Activated CD4-positive, CD25-positive, alpha-beta regulatory T cell treated with anti-CD3 and anti-CD28 coated beads, Interleukin-2, amount 50 U/mL, for 24 hours (primary cell): ENCODE measurements around the gene SLCO1B3.
"Not testable (repeated sequence)": the region's sequence is repeated elsewhere in the genome, so short reads cannot be mapped to it uniquely, and the experiment has no call there.

Experiments
- ATAC-seq, 2 donors: fragments of 150-1000 bp; cut with Tn5 transposase; one replicate each; pipeline ENCODE4 v1.10.0; 2021; ENCODE audit warnings: mild to moderate bottlenecking in 1 of 2, moderate library complexity in 1 of 2

SLCO1B3 gene, protein sequence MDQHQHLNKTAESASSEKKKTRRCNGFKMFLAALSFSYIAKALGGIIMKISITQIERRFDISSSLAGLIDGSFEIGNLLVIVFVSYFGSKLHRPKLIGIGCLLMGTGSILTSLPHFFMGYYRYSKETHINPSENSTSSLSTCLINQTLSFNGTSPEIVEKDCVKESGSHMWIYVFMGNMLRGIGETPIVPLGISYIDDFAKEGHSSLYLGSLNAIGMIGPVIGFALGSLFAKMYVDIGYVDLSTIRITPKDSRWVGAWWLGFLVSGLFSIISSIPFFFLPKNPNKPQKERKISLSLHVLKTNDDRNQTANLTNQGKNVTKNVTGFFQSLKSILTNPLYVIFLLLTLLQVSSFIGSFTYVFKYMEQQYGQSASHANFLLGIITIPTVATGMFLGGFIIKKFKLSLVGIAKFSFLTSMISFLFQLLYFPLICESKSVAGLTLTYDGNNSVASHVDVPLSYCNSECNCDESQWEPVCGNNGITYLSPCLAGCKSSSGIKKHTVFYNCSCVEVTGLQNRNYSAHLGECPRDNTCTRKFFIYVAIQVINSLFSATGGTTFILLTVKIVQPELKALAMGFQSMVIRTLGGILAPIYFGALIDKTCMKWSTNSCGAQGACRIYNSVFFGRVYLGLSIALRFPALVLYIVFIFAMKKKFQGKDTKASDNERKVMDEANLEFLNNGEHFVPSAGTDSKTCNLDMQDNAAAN

GRCh38 chr12:20810487-20810886, at the start of gene SLCO1B3:
Gene SLCO1B3 (plus strand): TSS chr12:20810705. CDS start chr12:20815739, 5,034 bp downstream.
- ATAC-seq, result no peak

GRCh38 chr12:20777420-20777819, 33.1 kb upstream of the SLCO1B3 start:
- no peak for ATAC-seq

- no peak for ATAC-seq
These were observed 31.5 kb upstream of the SLCO1B3 start for GRCh38 chr12:20778969-20779368.

DNA sequence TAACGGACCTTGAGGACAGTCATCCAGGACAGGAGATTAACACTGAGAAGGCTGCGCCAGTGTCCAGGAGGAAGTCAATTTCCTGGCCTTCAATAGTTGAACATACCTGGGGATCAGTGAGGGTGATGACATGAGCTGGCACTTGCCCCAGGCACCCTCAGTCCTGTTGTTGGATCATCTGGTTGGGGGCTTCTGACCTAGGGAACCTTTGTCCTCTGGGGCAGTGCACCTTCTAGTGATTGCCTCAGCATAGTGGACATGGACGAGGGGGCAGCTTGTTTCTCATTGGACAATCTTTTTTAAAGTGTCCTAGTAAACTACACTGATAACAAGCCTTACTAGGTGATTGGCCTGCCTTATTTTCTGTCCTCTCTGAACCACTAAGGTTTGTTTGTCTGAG, 30.5 kb upstream of the SLCO1B3 start:
- not testable (repeated sequence) for ATAC-seq

- not testable (repeated sequence) for ATAC-seq
These were observed 26.6 kb upstream of the SLCO1B3 start for GRCh38 chr12:20783796-20784357.

DNA sequence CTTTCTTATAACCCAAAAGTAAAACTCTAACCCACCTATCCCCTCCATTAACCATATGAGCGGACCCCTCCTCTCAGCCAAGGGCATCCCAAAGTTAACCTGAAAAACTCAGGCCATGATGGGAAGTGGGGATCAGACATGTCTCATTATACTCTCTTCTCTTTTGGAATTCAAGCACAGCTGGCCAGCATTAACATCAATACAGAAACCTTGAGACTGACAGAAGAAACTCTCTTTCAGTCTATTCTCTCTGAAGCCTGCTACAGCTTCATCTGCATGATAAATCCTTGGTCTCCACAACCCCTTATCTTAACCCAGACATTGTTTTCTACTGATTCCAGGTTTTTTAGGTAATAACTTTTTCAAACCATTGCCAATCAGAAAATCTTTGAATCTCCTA, 17.5 kb upstream of the SLCO1B3 start:
- no peak for ATAC-seq

DNA sequence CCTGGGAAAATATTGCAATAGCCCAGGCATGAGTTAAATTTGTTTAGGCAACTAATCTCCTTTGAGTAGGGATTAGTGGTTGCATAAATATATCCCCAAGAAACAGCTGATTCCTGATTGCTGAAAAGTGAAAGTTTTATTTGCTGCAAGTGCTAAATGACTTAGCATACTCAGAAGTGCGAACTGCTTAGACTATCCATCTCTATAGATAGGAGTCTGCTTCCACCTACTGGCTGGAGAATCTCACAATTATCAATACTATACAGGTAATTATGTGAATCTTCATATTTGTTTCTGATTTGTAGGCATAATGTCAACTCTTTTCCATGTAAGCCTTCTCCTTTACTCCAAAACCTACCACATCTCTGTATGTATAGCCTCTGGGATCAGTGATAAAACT, 12.0 kb upstream of the SLCO1B3 start:
- no peak for ATAC-seq

DNA sequence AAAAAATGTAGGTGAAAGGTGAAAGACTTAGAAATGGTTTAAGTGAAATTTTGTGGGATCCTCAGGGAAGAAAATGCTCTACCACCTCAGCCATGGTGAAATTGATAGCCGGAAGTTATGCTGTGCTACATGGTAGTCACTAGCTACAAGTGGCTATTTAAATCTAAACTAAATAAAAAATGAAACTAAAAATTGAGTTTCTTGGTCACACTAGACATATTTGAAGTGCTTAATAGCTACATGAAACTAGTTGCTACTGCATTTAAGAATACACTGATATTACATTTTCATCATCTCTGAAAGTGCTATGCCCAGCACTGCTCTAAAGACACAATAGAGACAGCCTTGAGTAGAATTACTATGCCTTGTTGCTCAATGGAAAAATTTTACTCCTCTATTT, 10.3 kb upstream of the SLCO1B3 start:
- ATAC-seq, result no peak

DNA sequence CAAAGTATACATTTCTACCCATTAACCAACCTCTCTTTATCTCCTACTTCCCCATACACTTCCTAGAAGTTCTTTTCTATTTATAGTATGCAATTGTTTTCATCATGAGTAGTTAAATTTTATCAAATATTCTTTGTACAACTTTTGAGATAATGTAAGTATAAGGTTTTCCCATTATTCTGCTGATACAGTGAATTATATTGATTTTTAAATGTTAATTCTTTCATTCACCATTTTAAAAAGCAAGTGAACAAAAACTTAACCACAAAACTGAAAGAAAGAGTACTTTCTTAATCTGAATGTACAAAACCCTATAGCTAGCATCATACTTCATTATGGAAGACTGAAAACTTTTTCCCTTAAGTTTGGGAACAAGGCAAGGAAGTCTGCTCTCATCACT, 9.5 kb upstream of the SLCO1B3 start:
- ATAC-seq, result no peak

DNA sequence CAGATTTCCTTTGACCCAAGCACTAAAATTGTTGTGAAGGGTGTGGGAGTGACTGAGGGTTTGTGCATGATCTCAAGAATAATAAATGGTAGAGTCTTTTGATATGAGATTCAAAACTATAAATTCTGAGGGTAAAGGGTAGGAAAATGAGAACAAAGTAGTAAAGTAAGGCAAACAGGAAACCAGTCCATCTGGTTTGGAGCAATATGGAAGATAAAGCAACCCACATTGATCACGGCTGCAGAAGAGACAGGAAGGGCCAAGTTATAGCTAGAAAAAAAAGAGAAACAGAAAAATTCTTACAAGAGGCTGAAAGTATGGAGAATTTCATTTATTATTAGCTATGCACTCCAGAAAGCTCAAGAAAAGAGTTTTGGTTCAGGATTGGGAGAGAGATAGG, 4.6 kb upstream of the SLCO1B3 start:
- ATAC-seq, result no peak

DNA sequence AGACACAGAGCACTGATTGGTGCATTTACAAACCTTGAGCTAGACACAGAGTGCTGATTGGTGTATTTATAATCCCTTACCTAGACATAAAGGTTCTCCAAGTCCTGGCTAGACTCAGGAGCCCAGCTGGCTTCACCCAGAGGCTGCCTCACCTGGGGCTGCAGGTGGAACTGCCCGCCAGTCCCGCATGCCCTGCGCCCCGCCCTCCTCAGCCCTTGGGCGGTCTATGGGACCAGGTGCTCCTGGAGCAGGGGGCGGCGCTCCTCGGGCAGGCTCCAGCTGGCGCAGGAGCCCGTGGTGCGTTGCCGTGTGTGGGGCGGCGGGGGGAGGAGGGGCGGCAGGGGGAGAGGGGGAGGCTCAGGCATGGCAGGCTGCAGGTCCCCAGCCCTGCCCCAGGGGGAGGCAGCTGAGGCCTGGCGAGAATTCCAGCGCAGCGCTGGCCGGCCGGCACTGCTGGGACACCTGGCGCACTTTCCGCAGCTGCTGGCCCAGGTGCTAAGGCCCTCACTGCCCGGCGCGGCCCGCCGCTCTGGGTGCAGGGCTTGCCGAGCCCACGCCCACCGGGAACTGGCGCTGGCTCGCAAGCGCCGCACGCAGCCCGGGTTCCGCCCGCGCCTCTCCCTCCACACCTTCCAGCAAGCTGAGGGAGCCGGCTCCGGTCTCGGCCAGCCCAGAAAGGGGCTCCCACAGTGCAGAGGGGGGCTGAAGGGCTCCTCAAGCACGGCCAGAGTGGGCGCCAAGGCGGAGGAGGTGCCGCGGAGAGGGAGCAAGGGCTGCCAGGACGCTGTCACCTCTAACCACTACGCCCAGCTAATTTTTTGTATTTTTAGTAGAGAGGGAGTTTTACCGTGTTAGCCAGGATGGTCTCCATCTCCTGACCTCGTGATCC, 3.1 kb upstream of the SLCO1B3 start:
- no peak for ATAC-seq

- ATAC-seq, result no peak
These were observed 2.0 kb upstream of the SLCO1B3 start for GRCh38 chr12:20808521-20808920.

DNA sequence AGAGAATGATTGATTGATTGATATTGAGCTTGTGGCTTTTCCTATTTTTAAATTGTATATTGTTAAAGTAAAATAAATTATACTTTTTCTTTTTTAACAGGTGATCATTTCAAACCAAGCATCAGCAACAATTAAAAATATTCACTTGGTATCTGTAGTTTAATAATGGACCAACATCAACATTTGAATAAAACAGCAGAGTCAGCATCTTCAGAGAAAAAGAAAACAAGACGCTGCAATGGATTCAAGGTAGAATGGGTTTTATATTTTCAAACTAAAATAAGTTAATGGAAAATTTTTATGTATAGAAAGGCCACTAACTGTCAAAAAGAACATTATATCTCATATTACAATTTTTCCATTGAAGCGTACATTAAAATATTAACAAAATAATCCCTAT, 5.1 kb downstream of the SLCO1B3 start:
- no peak for ATAC-seq

DNA sequence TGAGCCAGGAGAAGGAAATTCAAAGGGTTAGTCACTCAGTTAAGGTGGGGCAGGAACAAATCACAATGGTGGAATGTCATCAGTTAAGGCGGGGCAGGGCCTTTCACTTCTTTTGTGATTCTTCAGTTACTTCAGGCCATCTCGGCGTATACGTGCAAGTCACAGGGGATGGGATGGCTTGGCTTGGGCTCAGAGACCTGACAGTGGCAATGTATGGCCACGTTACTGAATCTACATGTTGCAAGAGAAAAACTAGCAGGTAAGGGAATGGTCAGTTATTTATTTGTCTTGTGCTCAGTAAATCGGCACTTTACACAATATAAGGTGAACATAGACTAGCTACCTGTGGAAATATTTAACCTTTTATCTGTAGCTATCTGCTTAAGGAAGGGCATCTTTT, 11.9 kb downstream of the SLCO1B3 start:
- ATAC-seq, result no peak

- no peak for ATAC-seq
These were observed 12.4 kb downstream of the SLCO1B3 start for GRCh38 chr12:20822925-20823324.

- ATAC-seq, result no peak
These were observed 19.4 kb downstream of the SLCO1B3 start for GRCh38 chr12:20829919-20830318.

DNA sequence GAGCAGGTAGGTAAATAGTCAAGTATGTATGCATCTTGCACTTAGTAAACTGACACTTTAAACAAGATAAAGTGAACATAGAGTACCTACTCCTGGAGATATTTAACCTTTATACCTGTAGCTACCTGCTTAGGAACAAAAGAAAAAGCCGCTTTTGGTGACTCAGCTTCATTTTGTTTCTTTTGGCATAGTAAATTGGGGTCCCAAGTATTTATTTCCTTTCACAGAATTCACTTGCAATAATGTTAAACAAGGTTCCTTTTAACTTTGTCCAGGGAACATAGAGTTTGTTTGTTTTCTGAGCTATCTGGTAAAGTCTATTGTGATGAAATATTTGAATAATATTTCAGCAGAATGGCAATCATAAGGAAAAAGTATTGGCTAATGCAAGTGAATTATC, 20.0 kb downstream of the SLCO1B3 start:
- ATAC-seq, result no peak

DNA sequence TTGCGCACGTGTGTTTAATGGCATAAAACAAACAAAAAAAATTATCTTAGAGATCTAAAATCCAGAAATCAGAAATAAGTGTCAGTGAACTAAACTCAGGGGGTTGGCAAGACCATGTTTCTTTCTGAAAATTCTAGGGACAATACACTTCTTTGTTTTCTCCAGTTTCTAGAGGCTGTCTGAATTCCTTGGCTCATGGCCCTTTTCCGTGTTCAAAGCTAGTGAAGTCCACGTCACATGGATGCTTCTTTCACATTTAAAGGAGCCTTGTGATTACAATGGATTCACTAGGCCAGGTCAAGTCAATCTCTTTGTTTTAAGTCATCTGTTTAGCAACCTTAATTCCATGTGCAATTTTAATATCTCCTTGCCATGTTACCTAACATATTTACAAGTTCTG, 22.4 kb downstream of the SLCO1B3 start:
- ATAC-seq, result no peak

DNA sequence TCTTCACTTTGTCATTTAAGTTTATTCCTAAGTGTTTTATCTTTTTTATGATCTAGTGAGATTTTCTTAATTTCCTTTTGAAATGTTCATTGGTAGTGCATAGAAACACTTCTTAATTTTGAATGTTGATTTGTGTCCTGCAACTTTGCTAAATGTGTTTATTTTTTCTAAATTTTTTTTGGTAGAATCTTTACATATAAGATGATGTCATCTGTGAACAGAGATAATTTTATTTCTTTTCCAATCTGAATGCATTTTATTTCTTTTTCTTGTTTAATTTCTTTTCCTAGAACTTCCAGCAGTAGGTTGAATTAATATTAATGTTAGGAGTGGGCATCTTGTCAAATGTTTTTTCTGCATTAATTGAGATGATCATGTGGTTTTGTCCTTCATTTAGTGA, 42.1 kb downstream of the SLCO1B3 start:
- no peak for ATAC-seq

- ATAC-seq, result no peak
These were observed 52.6 kb downstream of the SLCO1B3 start for GRCh38 chr12:20863056-20863455.

DNA sequence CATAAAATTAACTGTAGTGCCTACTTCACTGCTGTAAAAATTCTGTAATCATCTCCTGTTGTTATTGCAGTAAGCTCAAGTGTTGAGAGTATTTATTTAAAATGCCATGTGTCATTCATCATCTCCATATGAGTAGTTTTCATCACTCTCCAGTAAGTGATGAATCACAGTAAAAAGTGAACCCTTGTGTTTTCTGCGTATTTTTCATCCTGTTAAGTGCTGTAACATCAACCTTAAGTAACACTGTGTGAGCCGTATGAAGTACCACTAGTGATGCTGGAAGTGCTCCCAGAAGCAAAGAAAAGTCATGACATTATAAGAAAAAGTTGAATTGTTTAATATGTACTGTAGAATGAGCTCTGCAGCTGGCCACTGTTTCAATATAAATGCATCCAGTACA, 55.4 kb downstream of the SLCO1B3 start:
- ATAC-seq, result no peak

DNA sequence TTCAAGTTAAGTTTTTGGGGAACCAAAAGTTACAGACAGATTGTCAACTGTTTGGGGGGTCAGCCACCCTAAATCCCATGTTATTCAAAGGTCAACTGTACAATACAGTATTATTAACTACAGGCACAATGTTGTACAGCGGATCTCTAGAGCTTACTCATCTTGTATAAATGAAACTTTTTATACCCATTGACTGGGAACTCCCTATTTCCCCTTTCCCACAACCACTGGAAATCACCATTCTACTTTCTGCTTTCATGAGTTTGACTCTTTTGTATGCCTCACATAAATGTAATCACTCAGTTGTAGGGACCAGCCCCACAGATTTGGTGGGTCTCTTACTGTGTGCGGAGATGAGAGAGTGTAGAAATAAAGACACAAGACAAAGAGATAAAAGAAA, 57.8 kb downstream of the SLCO1B3 start:
- ATAC-seq, result no peak

- no peak for ATAC-seq
These were observed 72.8 kb downstream of the SLCO1B3 start for GRCh38 chr12:20883288-20883687.
